ENCODE data around the gene SOCS3. TPM values are rescaled to one million over a fixed set of nuclear protein-coding genes. Genes with fewer than 3 reads are reported as not detected.

The SOCS3 gene
- total RNA-seq, 1 experiment from 2014 or later: 21.7 TPM

GRCh38 chr17:78379131-78379491 lies 19.2 kb upstream of the SOCS3 start:
- no peaks in the 10 kb centered on the region for H3K36me3 ChIP-seq (ENCODE audit: low read depth)
- DNase-seq: no peak
- peaks cover 34% of the 10 kb centered on the region for H3K4me1 ChIP-seq (replicated peaks; ENCODE audit: insufficient read depth)
- peaks cover 54% of the 10 kb centered on the region for H3K79me2 ChIP-seq (ENCODE audit: low read depth)
- peak overlapping the region; percentile 75 for H3K27ac ChIP-seq
- CTCF ChIA-PET: no interaction called here
- H4K20me1 ChIP-seq (ENCODE audit: insufficient read depth): peaks cover 30% of the 10 kb centered on the region; the same call in 1 of the 2 replicates
- H3K9me2 ChIP-seq (ENCODE audit: insufficient read depth): no peaks in the 10 kb centered on the region
- no TSS peak for BruUV-seq (replicated peaks)
- POLR2A ChIA-PET (ENCODE audit: unreplicated experiment): no interaction called here
- peak overlapping the region; percentile 94; the same call in 1 of the 2 replicates for H2AFZ ChIP-seq
- H3K9me3 ChIP-seq (ENCODE audit: insufficient read depth, low read depth): no peaks in the 10 kb centered on the region
- no peaks in the 10 kb centered on the region for H3K27me3 ChIP-seq (ENCODE audit: insufficient read depth, low read depth)
- peak overlapping the region; percentile 86 for H3K4me2 ChIP-seq
- no peak for TF ChIP-seq CTCF (conservative IDR thresholded peaks at IDR 0.05)
- no peak for TF ChIP-seq EZH2 (IDR thresholded peaks at IDR 0.05; ENCODE audit: low read depth)
- H3F3A ChIP-seq (ENCODE audit: insufficient read depth, low read depth): peaks cover 20% of the 10 kb centered on the region; the same call in 1 of the 2 replicates
- intact Hi-C loops (cut with micrococcal nuclease; ENCODE audit: unreplicated experiment): no loop called here
- H3K4me3 ChIP-seq: peak overlapping the region; percentile 78

- BruUV-seq (replicated peaks): TSS peak; percentile 52
Observed at GRCh38 chr17:78378225-78379130, 18.6 kb upstream of the SOCS3 start, which contains the start of gene PGS1. PGS1 (plus strand) TSS chr17:78378649; CDS start chr17:78378666, 17 bp downstream.

GRCh38 chr17:78377858-78378224 lies 18.0 kb upstream of the SOCS3 start:
- H3K27me3 ChIP-seq (ENCODE audit: insufficient read depth, low read depth): no peaks in the 10 kb centered on the region
- peaks cover 19% of the 10 kb centered on the region; the same call in 1 of the 2 replicates for H4K20me1 ChIP-seq (ENCODE audit: insufficient read depth)
- peaks cover 40% of the 10 kb centered on the region for H3K4me1 ChIP-seq (replicated peaks; ENCODE audit: insufficient read depth)
- peaks cover 41% of the 10 kb centered on the region for H3K79me2 ChIP-seq (ENCODE audit: low read depth)
- H3K9me2 ChIP-seq (ENCODE audit: insufficient read depth): no peaks in the 10 kb centered on the region
- H3F3A ChIP-seq (ENCODE audit: insufficient read depth, low read depth): peaks cover 20% of the 10 kb centered on the region; the same call in 1 of the 2 replicates
- H3K4me2 ChIP-seq: peak overlapping the region; percentile 86
- POLR2A ChIA-PET (ENCODE audit: unreplicated experiment): interaction anchor here (0.8 kb wide), 1 partner anchor 10 kb away, joined by 4 read pairs; no protein-coding TSS in a partner anchor
- BruUV-seq (replicated peaks): no TSS peak
- TF ChIP-seq EZH2 (IDR thresholded peaks at IDR 0.05; ENCODE audit: low read depth): no peak
- TF ChIP-seq CTCF (conservative IDR thresholded peaks at IDR 0.05): no peak
- H3K9me3 ChIP-seq (ENCODE audit: insufficient read depth, low read depth): no peaks in the 10 kb centered on the region
- no peak for DNase-seq
- intact Hi-C loops (cut with micrococcal nuclease; ENCODE audit: unreplicated experiment): no loop called here
- H3K36me3 ChIP-seq (ENCODE audit: low read depth): no peaks in the 10 kb centered on the region
- CTCF ChIA-PET: no interaction called here
- peak overlapping the region; percentile 94 for H2AFZ ChIP-seq
- H3K4me3 ChIP-seq: peak overlapping the region; percentile 78
- no peak overlapping the region for H3K27ac ChIP-seq

More at GRCh38 chr17:78378225-78379130, 18.6 kb upstream of the SOCS3 start, which contains the start of gene PGS1:
- peaks cover 20% of the 10 kb centered on the region; the same call in 1 of the 2 replicates for H3F3A ChIP-seq (ENCODE audit: insufficient read depth, low read depth)
- ChIA-PET POLR2A (ENCODE audit: unreplicated experiment) (interaction anchor here (0.8 kb wide), 1 partner anchor 9 kb away, joined by 4 read pairs; no protein-coding TSS in a partner anchor), CTCF (no interaction called here)
- TF ChIP-seq CTCF (conservative IDR thresholded peaks at IDR 0.05) (no peak), EZH2 (IDR thresholded peaks at IDR 0.05; ENCODE audit: low read depth) (no peak)
- intact Hi-C loops (cut with micrococcal nuclease; ENCODE audit: unreplicated experiment): no loop called here
- peak within 1 kb of the TSS; percentile 78 for H3K4me3 ChIP-seq
- H3K9me2 ChIP-seq (ENCODE audit: insufficient read depth): no peaks in the 10 kb centered on the region
- H3K4me2 ChIP-seq: peak within 1 kb of the TSS; percentile 86
- H3K27ac ChIP-seq: peak within 1 kb of the TSS; percentile 75
- H3K9me3 ChIP-seq (ENCODE audit: insufficient read depth, low read depth): no peaks in the 10 kb centered on the region
- peak within 1 kb of the TSS; percentile 94 for H2AFZ ChIP-seq
- peaks cover 48% of the 10 kb centered on the region for H3K79me2 ChIP-seq (ENCODE audit: low read depth)
- peak in 1 of 2 experiments; percentile 70 for DNase-seq
- peaks cover 40% of the 10 kb centered on the region for H3K4me1 ChIP-seq (replicated peaks; ENCODE audit: insufficient read depth)
- no peaks in the 10 kb centered on the region for H3K27me3 ChIP-seq (ENCODE audit: insufficient read depth, low read depth)
- H4K20me1 ChIP-seq (ENCODE audit: insufficient read depth): peaks cover 23% of the 10 kb centered on the region; the same call in 1 of the 2 replicates
- no peaks in the 10 kb centered on the region for H3K36me3 ChIP-seq (ENCODE audit: low read depth)
